Measurements from ENCODE around the gene TSC22D3. TPM values are rescaled to one million over a fixed set of nuclear protein-coding genes. Genes with fewer than 3 reads are reported as not detected.

TSC22D3 gene
- total RNA-seq, 2 donors from 2014 or later, result 144 to 147 TPM

GRCh38 chrX:107736781-107737531, 38.6 kb downstream of the TSC22D3 start:
- DNase-seq (peak in 2 of 4 donors; percentile 39 to 45), ATAC-seq (no peak)
- H3K4me1 ChIP-seq, result peaks cover 97% of the 10 kb centered on the region
- no peaks in the 10 kb centered on the region for H3K36me3 ChIP-seq (replicated peaks in 1 of 2; ENCODE audit: insufficient read depth in 1 of 2, low read depth in 2 of 2)
- peak overlapping the region; percentile 13 to 72 (median 51) for H3K27ac ChIP-seq
- no peaks in the 10 kb centered on the region for H3K27me3 ChIP-seq
- no peaks in the 10 kb centered on the region for H3K9me3 ChIP-seq
- 16 to 33% methylated on average over 7 to 8 of the region's 8 CpGs for WGBS, 2 donors
- no peak overlapping the region for H3K4me3 ChIP-seq
- no peak for TF ChIP-seq POLR2A (IDR thresholded peaks at IDR 0.05)
- no peak for TF ChIP-seq CTCF (IDR thresholded peaks at IDR 0.05)
- intact Hi-C loops (cut with DNase I), result no loop called here

- H3K27me3 ChIP-seq, result no peaks in the 10 kb centered on the region
- no peak overlapping the region for H3K4me3 ChIP-seq
- TF ChIP-seq CTCF (IDR thresholded peaks at IDR 0.05) (no peak), POLR2A (IDR thresholded peaks at IDR 0.05) (no peak)
- H3K9me3 ChIP-seq, result no peaks in the 10 kb centered on the region
- peaks cover 95% of the 10 kb centered on the region for H3K4me1 ChIP-seq
- ATAC-seq (no peak), DNase-seq (no peak)
- H3K27ac ChIP-seq, result peak overlapping the region in 3 of 4 donors; percentile 26 to 50 (median 36)
- 42 to 52% methylated on average over 3 of the region's 3 CpGs for WGBS, 2 donors
- H3K36me3 ChIP-seq (replicated peaks in 1 of 2; ENCODE audit: insufficient read depth in 1 of 2, low read depth in 2 of 2), result no peaks in the 10 kb centered on the region
- intact Hi-C loops (cut with DNase I), result no loop called here
Observed at GRCh38 chrX:107734646-107735045, 40.9 kb downstream of the TSC22D3 start.

GRCh38 chrX:107733686-107734085, 41.9 kb downstream of the TSC22D3 start:
- intact Hi-C loops (cut with DNase I), result no loop called here
- H3K27ac ChIP-seq, result peak overlapping the region in 3 of 4 donors; percentile 26 to 50 (median 36)
- DNase-seq (no peak), ATAC-seq (no peak)
- TF ChIP-seq POLR2A (IDR thresholded peaks at IDR 0.05) (no peak), CTCF (IDR thresholded peaks at IDR 0.05) (no peak)
- no peaks in the 10 kb centered on the region for H3K9me3 ChIP-seq
- peaks cover 95% of the 10 kb centered on the region for H3K4me1 ChIP-seq
- 77 to 85% methylated on average over 3 to 4 of the region's 4 CpGs for WGBS, 2 donors
- H3K27me3 ChIP-seq, result no peaks in the 10 kb centered on the region
- no peaks in the 10 kb centered on the region for H3K36me3 ChIP-seq (replicated peaks in 1 of 2; ENCODE audit: insufficient read depth in 1 of 2, low read depth in 2 of 2)
- no peak overlapping the region for H3K4me3 ChIP-seq

GRCh38 chrX:107731831-107732502, 43.6 kb downstream of the TSC22D3 start:
- no peak for TF ChIP-seq CTCF (IDR thresholded peaks at IDR 0.05)
- TF ChIP-seq POLR2A (IDR thresholded peaks at IDR 0.05), result peak in 1 of 3 donors; percentile 30
- intact Hi-C loops (cut with DNase I), result no loop called here
- no peaks in the 10 kb centered on the region for H3K9me3 ChIP-seq

More at GRCh38 chrX:107731831-107732502, 43.6 kb downstream of the TSC22D3 start:
- no peaks in the 10 kb centered on the region for H3K27me3 ChIP-seq
- DNase-seq (peak; percentile 92 to 96 (median 96)), ATAC-seq (peak; percentile 93)
- peak overlapping the region; percentile 60 to 87 (median 84) for H3K27ac ChIP-seq
- no peaks in the 10 kb centered on the region for H3K36me3 ChIP-seq (replicated peaks in 1 of 2; ENCODE audit: insufficient read depth in 1 of 2, low read depth in 2 of 2)
- no peak overlapping the region for H3K4me3 ChIP-seq
- peaks cover 92% of the 10 kb centered on the region for H3K4me1 ChIP-seq
- 0 to 3% methylated on average over 4 to 7 of the region's 7 CpGs for WGBS, 2 donors
